Endodermal cell (in vitro differentiated cells): Measurements from ENCODE around the gene FAM237A. TPM values are rescaled to one million over a fixed set of nuclear protein-coding genes. Genes with fewer than 3 reads are reported as not detected.

ENCODE experiments used
- DNase-seq: peaks from one replicate; pipeline ENCODE4 v3.0.0-alpha.2; 2017
- H3K27ac ChIP-seq: 2 replicates; pipeline ENCODE4 v1.5.1; 2013; ENCODE audit warnings: mild to moderate bottlenecking, low read depth, low read length, moderate library complexity
- H3K27me3 ChIP-seq: 2 replicates; pipeline ENCODE4 v1.6.1; 2013; ENCODE audit warnings: mild to moderate bottlenecking, low read length, moderate library complexity; ENCODE audit not compliant: insufficient read depth, control insufficient read depth, poor library complexity, severe bottlenecking
- H3K36me3 ChIP-seq: 2 replicates; pipeline ENCODE4 v1.7.0; 2013; ENCODE audit warnings: mild to moderate bottlenecking, low read length, moderate library complexity; ENCODE audit not compliant: control insufficient read depth, insufficient read depth
- H3K4me1 ChIP-seq: one replicate; pipeline ENCODE4 v1.7.0; 2013; ENCODE audit warnings: low read length; ENCODE audit not compliant: control insufficient read depth, insufficient read depth
- H3K4me3 ChIP-seq: 2 replicates; pipeline ENCODE4 v1.5.1; 2013; ENCODE audit warnings: mild to moderate bottlenecking, low read length, moderate library complexity
- H3K9ac ChIP-seq: 2 replicates; pipeline ENCODE4 v1.6.1; 2013; ENCODE audit warnings: mild to moderate bottlenecking, low read length, moderate library complexity; ENCODE audit not compliant: poor library complexity, severe bottlenecking; ENCODE audit errors: extremely low read depth
- H3K9me3 ChIP-seq: 2 replicates; pipeline ENCODE4 v1.6.1; 2013; ENCODE audit warnings: mild to moderate bottlenecking, low read length, moderate library complexity; ENCODE audit not compliant: control insufficient read depth
- H3K27ac Mint-ChIP-seq: 2 replicates; pipeline ENCODE4 v1.8.0; 2020; ENCODE audit warnings: mixed read lengths
- H3K27me3 Mint-ChIP-seq: 2 replicates; pipeline ENCODE4 v1.8.0; 2021; ENCODE audit warnings: mild to moderate bottlenecking, mixed read lengths; ENCODE audit not compliant: insufficient read depth
- H3K36me3 Mint-ChIP-seq: 2 replicates; pipeline ENCODE4 v1.8.0; 2020; ENCODE audit warnings: low read depth, mixed read lengths
- H3K4me1 Mint-ChIP-seq: 2 replicates; pipeline ENCODE4 v1.8.0; 2020; ENCODE audit warnings: mixed read lengths
- H3K4me3 Mint-ChIP-seq: 2 replicates; pipeline ENCODE4 v1.8.0; 2020; ENCODE audit warnings: mild to moderate bottlenecking, moderate library complexity, mixed read lengths
- H3K9me3 Mint-ChIP-seq: 2 replicates; pipeline ENCODE4 v1.8.0; 2020; ENCODE audit warnings: mild to moderate bottlenecking, mixed read lengths
- WGBS, 2 experiments: methylation state at CpG; one replicate each; pipeline versions ENCODE4 v1.1.5 to v1.1.7; 2013; ENCODE audit warnings: missing lambda C conversion rate in 2 of 2, mixed read lengths in 1 of 2; ENCODE audit not compliant: insufficient coverage in 1 of 2, insufficient read length in 1 of 2; 5-methylcytosine and 5-hydroxymethylcytosine counted together
- total RNA-seq, 2 donors: library from RNA; stranded (reverse); fragmentation: NEBNext Ultra II Directional in 1 of 2; extraction: Animal tissue kit (Norgen Biotek cat#: 25700) in 1 of 2; gene quantifications; 2 replicates in 1 of 2; 3 replicates in 1 of 2; pipeline ENCODE4 v1.2.1, GENCODE V29; 2021
- TF ChIP-seq, protein P1 (sequence below): fragments of 200-600 bp; sonication (generic); conservative IDR thresholded peaks from 2 replicates; pipeline ENCODE4 v1.5.0; 2021; ENCODE audit warnings: antibody characterized with exemption, mild to moderate bottlenecking

Gene FAM237A
- total RNA-seq, 2 donors from 2014 or later, result not detected

GRCh38 chr2:206631340-206631739, 10.9 kb upstream of the FAM237A start:
- H3K4me3 ChIP-seq, result no peak overlapping the region
- DNase-seq, result no peak
- no peak overlapping the region for H3K9ac ChIP-seq
- H3K27me3 ChIP-seq, result peaks cover 9% of the 10 kb centered on the region
- Mint-ChIP-seq H3K27ac (no peak overlapping the region), H3K4me1 (no peaks in the 10 kb centered on the region), H3K27me3 (peaks cover 14% of the 10 kb centered on the region), H3K36me3 (no peaks in the 10 kb centered on the region), H3K4me3 (no peak overlapping the region), H3K9me3 (no peaks in the 10 kb centered on the region)
- no peaks in the 10 kb centered on the region for H3K36me3 ChIP-seq
- no peak overlapping the region for H3K27ac ChIP-seq
- H3K9me3 ChIP-seq, result no peaks in the 10 kb centered on the region
- WGBS, 2 experiments, result 47% methylated on average over 3 of the region's 3 CpGs; no CpG with 5 or more reads in 1 of the 2 experiments
- H3K4me1 ChIP-seq, result no peaks in the 10 kb centered on the region
- TF ChIP-seq, protein P1, sequence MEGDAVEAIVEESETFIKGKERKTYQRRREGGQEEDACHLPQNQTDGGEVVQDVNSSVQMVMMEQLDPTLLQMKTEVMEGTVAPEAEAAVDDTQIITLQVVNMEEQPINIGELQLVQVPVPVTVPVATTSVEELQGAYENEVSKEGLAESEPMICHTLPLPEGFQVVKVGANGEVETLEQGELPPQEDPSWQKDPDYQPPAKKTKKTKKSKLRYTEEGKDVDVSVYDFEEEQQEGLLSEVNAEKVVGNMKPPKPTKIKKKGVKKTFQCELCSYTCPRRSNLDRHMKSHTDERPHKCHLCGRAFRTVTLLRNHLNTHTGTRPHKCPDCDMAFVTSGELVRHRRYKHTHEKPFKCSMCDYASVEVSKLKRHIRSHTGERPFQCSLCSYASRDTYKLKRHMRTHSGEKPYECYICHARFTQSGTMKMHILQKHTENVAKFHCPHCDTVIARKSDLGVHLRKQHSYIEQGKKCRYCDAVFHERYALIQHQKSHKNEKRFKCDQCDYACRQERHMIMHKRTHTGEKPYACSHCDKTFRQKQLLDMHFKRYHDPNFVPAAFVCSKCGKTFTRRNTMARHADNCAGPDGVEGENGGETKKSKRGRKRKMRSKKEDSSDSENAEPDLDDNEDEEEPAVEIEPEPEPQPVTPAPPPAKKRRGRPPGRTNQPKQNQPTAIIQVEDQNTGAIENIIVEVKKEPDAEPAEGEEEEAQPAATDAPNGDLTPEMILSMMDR, result no peak

DNA sequence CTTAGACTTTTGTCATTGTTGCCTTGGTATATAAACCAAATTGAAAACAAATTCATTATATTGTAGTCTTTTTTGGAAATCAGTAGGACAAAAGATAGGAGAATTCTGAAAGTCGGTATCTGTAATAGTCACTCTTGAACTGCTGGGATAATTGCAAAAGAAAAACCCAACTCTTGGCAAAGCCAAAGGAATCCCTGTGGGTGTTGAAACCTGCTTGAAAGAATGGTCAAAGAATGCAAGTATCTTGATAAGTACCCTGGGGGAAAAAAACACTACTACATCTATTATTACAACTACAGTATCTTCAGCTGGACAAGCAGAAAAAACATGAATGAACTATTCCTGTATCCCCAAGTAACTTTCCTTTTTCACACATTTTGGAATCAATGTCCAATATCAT, 7.3 kb upstream of the FAM237A start:
- Mint-ChIP-seq H3K4me1 (no peaks in the 10 kb centered on the region), H3K27me3 (peaks cover 6% of the 10 kb centered on the region), H3K4me3 (no peak overlapping the region), H3K27ac (no peak overlapping the region), H3K9me3 (no peaks in the 10 kb centered on the region), H3K36me3 (no peaks in the 10 kb centered on the region)
- no peak overlapping the region for H3K9ac ChIP-seq
- TF ChIP-seq, protein P1, result no peak
- H3K36me3 ChIP-seq, result no peaks in the 10 kb centered on the region
- no peaks in the 10 kb centered on the region for H3K4me1 ChIP-seq
- peaks cover 33% of the 10 kb centered on the region for H3K27me3 ChIP-seq
- no peak for DNase-seq
- no peak overlapping the region for H3K4me3 ChIP-seq
- H3K9me3 ChIP-seq, result no peaks in the 10 kb centered on the region
- no peak overlapping the region for H3K27ac ChIP-seq
- WGBS, 2 experiments, result 85% methylated on average over 1 of the region's 1 CpG; no CpG with 5 or more reads in 1 of the 2 experiments

- H3K27me3 Mint-ChIP-seq, result peaks cover 15% of the 10 kb centered on the region
- Histone ChIP-seq H3K27me3 (peaks cover 70% of the 10 kb centered on the region), H3K4me3 (no peak overlapping the region), H3K9me3 (no peaks in the 10 kb centered on the region), H3K27ac (no peak overlapping the region), H3K36me3 (no peaks in the 10 kb centered on the region), H3K9ac (no peak overlapping the region), H3K4me1 (peaks cover 3% of the 10 kb centered on the region)
- no peaks in the 10 kb centered on the region for H3K36me3 Mint-ChIP-seq
- no peak overlapping the region for H3K27ac Mint-ChIP-seq
- H3K9me3 Mint-ChIP-seq, result no peaks in the 10 kb centered on the region
- 39 to 43% methylated on average over 2 of the region's 2 CpGs for WGBS, 2 experiments
- DNase-seq, result no peak
- TF ChIP-seq, protein P1, result no peak
- H3K4me1 Mint-ChIP-seq, result peaks cover 10% of the 10 kb centered on the region
- H3K4me3 Mint-ChIP-seq, result no peak overlapping the region
Observed at GRCh38 chr2:206639636-206640035, 2.7 kb upstream of the FAM237A start.
